COLO829 (cell line): ENCODE data around the gene HIVEP3.

Source experiments
- DNase-seq: peaks from one replicate; pipeline ENCODE4 v3.0.0; 2012; ENCODE audit warnings: low spot score

HIVEP3 gene

DNA sequence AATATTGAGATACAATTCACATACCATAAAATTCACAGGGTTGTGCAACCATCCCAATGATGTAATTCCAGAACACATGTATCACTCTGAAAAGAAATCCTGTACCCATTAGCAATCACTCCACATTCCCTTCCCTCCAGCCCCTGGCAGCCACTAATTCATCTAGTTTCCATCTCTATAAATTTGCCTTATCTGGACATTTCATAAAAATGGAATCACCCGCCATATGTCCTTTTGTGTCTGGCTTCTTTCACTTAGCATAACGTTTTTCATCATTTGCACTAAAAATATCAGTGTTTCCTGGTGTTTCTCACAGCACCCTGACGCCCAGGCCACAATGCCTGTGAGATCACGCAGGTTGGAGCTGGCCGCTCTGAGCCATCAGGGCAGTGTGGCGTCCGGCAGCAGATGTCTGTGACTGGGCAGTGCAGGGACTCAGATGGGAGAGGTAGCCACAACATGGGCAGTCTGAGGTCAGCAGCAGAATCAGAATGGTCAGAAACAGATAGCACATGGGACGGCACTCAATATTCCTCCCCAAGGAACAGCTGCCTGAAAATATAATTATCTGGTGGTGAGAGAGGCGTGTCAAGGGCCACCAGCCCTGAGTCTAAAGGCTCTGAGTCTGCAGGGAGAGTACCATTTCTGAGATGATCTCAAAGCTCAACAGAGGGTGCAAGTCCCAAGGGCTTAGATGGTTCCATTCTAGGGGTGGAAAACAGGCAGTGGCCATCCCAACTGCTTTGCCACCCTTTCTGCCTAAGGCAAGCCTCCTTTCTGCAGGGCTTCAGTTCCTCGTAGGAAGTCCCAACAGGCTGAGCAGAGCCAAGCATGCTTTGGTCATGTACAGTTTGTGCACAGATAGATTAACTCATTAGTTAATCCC, 304.8 kb downstream of the HIVEP3 start:
- no peak for DNase-seq

DNA sequence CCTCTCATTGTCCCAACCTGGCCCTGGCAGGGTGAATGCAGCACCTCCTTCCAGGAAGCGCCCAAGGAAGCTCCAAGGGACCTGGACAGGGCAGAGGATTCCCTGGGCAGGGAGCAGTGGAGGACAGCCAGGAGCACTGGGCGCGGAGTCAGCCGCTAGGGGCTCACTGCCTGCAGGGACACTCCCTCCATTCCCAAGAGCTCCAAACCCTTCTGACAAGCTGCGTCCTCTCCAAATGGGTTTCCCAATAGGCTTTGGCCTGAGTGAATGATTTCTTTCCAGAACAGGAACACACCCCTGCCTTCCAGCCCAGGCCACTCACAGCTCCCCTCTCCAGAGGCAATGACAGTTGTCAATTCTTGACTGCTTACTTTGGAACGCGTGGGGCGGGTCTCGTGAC, 305.8 kb downstream of the HIVEP3 start:
- no peak for DNase-seq

DNA sequence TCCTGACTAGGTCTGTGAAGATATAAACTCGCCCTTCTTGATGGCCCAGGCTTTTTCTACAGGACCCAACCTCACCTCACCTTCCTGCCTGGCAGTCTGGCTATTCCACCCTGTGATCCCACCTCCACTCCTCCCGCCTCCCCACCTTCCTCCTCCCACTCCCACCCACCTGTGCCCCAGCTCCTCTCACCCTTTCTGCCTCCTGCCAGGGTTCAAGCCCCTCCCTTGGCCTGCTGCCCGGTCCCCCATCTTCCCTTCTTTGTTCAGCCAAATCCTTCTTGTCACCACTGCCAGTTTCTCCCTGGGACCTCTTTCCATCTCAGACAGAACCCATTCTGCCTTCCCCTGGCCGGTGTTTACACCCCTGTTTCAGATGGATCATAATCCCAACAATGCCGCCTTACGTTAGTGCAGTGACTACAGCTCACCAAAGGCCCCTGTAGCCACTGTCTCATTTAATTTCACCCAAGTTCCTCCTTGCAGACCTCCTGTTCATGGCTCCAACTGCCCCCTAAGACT, 306.7 kb downstream of the HIVEP3 start:
- no peak for DNase-seq

DNA sequence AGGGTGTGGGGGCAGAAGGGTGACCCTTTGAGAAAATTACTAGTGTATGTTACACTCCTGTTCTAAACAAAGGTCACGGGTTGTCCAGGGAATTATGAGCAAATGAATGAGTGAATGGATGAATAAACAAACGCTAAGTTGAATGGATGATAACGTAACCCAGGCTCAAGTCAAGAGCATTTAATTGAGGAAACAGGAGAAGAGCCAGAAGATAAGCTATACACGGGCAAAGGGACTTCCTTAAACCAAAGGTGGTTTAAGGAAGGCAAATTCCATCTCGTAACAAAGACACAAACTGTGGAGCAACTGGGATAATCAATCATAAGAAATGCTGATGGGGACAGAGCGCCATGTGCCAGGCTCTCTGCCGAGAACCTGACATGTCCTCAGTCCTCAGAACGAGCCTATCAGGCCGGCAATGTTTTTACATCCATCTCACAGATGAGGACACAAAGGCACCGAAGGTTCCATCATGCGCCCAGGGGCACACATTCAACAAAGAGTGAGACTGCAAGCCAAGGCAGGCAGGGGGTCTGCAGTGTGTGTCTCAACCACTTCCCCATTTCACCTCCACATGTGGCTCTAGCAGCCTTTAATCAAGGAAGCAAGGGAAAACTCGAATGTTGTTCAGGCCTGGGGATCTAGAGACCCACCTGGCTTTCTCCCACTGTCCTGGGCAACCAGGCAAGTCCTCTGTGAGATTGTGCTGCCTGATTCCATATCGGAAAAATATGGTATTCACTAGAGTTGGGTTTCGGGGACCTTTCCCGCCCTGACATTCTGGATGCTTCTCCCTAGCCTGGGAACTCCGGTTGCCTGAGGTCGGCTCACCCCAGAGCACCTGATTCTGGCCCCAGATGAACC, 307.4 kb downstream of the HIVEP3 start:
- no peak for DNase-seq

DNA sequence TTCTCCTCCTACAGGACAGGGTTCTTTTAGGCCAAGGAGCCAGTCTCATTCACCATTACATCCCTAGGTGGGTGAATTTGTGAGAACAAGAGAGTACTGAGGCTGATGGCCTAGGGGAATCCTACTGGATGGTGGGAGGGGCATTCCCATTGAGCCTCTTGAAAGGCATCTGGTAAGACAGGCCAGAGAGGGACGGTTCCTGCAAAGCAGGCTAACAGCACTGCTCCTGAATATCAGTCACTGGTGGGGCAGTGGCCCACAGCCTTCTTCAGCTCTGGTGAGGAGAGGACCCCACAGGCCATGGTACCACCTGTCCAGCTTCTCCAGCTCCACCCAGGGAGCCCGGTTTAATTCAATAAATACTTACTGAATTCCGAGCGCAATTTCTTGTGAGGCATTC, 308.4 kb downstream of the HIVEP3 start:
- DNase-seq: no peak

DNA sequence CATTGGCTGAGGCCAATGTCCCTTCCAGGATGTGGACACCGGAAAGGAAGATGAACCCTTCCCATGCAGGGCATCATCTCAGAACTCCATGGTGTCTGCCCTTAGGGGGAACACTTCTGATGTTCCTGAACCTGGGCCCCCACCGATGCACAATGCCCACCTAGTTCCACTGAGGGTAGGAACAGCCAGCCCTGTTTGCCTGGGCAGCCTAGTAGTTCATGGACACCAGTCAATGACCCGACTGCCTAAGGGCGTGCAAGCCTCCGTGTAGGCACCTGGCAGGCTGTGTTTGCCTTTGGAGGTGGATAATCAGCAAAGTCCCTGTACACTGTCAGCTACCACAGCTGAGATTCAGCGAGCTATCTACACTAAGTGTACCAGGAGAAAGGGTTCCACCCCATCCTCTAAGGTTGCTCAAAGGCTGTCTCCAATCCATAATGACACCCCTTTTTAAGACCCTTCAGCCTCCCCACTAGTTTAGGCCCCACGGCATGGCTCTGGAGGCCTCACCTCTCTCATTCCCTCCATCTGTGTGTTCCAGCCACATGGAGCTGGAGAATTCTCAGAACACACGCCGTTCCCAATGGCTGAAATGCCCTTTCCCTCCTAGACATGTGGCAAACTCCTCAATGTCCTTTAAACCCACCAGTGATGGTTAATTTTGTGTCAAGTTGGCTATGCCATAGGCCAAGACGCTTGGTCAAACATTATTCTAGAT, 309.4 kb downstream of the HIVEP3 start:
- DNase-seq: no peak

DNA sequence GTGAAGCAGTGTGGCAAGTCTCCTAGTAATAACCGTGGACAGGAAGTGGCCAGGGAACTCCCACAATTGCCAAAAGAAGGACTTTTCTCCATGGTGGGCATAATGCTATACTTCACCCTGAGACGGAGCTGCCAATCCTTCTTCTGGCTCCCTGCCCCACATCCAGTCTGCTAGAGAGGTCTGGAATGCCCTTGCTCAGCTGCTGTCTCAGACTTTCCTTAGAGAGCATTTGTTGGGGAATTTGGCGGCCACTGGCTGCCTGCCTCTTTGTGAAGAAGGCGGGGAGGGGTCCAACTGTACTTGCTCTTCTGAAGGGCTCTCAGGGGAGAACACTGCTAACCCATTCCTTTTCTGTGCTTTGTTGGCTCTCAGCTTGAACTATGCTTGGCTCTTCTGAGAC, 310.5 kb downstream of the HIVEP3 start:
- no peak for DNase-seq

DNA sequence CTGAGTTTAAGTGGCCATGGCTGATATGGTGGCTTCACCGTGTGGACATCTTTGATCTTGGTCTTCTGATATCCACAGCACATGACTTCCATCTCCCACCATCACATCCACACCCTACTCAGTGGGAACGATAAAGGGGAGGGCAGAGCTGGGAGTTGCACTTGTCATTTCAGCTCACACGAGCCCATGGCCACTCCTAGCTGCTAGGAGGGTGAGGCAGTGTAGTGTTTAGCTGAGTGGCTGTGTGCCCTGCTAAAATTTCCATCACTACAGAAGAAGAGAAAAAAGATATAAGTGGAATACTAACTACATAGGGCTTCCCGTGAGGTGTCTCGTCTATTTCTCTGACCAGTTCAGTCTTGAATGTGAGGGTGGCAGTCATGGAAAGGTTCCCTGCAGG, 310.9 kb downstream of the HIVEP3 start:
- no peak for DNase-seq

DNA sequence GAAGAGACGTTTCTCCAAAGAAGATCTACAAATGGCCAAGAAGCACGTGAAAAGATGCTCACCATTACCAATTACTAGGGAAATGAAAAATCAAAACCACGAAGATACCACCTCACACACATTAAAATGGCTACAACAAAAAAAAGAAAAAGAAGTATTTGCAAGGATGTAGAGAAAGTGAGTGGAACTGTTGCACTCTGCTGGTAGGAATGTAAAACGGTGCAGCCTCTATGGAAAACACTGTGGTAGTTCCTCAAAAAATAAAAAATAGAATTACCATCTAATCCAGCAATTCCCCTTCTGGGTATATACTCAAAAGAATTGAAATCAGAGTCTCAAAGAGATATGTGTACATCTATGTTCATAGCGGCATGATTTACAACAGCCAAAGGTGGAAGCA, 318.8 kb downstream of the HIVEP3 start:
- DNase-seq: no peak

DNA sequence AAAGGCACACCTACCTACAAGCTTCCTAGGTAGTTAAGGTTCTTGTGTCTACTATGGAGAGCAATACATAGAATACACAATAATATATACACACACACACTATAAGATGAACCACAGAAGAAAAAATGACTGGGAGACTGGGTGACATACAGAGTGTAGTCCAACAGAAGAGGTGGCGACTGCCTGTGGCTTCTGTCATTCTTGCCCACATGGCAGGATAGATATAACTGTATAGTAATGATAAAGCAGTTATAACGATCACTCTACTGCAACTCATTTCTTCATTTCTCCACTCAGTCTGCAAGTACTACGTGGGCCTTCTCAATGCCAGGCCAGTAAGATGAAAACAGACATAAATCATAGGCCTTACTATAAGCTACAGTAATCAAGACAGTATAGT, 320.4 kb downstream of the HIVEP3 start:
- no peak for DNase-seq

DNA sequence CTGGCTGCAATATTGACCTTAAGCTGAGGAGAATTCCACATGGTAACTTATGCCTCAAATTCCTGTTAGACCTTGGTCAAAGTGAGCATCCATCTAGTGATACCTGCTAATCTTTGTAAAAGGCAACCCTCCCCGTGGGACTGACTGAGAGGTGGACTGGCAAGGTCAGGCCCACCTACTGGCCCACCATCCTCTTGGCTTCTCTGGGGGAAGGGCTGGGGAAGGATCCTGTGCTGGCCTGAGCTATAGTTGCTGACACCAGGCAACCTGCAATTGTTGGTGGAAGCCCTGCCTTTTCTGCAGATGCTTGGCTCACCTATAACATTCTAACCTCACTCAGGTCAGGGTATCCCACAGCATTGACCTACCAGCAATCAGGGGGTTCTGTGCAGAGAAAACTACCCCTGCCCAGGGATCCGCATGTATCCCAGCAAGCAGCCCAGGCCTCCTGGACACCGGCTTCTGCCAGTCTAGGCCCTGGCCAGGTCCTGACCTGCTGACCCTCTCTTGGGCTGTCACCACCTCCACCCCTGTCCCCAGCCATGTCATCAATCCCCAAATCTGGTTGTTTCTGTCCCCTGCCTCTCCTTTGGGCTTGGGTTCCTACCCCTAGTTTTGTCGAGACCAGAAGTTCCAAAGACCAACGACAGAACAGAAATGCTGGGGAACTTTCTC, 326.1 kb downstream of the HIVEP3 start:
- DNase-seq: no peak

DNA sequence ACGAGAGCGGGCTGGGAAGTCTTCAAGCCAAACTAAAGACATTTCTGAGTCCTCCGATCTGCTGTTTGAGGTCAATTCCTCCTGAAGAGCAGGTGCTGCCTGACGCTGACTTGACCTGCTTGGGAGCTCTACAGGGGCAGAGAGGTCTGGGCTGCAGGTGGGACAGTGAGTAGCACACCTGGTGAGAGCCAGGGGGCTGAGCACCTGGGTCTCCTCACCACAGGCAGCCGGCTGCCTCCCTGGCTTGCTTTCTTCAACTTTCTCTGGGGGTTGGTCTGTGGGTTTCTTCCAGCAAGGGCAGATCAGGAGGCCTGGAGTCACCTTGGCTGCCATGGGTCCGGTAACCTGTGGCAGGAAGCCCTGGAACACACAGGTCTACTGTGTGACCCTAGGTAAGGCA, 326.8 kb downstream of the HIVEP3 start:
- no peak for DNase-seq

DNA sequence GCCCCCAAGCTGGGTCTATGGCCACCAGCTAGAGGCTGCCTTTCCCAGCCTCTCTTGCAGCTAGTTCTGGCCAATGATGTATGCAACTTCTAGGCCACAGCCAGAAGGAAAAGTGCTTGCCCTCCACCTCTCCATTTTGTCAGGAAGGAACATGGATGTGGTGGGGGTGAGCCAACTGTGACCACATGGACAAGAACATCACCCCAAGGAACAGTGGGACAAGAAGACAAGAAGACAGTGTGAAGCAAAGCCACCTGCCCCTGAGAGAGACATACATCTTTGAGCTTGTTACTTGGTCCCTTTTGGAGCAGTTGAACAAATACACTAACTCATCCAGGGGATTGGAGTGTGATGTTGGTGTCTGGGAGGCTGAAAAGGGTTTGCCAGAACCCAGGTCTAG, 328.4 kb downstream of the HIVEP3 start:
- DNase-seq: no peak

DNA sequence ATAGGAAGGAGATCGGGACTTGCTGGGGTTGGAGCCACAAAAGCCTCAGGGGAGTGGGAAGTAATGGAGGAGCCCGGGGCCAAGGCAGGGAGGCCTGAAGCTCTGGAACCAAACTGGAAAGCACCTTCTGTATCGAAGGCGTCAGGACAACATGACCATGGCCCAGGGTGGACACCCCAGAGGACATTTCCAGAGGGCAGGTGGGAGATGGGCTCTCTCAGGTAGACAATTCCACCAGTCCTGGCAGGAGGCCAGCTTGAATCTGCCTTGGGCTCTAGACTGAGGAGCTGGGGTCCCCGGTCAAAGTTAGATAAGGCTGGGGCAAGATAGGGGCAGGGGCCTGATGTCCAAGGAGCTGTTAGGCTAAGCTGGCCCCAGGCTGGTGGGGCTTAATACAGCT, 329.3 kb downstream of the HIVEP3 start:
- no peak for DNase-seq

DNA sequence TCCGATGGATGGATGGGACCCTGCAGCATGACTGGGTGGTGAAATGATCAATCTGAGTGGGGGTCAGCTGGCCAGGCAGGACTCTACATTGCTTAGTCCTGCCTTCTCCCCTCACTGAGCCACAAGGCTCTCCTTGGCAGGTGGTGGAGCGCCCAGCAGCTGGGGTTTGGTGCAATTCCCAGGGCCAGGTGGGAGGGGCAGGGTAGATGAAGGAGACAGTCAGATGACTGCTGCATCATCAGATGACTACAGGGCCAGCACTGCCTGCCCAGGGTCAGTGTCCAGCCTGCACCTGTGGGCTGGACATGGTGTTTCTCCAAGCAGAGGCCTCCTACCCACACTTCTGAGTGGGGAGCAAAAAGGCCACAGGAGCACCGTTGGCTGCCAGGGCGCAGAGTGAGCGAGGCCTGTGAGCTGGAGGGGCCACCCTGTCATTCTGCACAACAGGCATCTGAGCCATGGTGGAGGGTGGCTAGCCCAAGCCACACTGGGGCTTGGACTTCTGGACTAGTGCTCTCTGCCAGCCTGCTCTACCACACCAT, 330.3 kb downstream of the HIVEP3 start:
- no peak for DNase-seq

DNA sequence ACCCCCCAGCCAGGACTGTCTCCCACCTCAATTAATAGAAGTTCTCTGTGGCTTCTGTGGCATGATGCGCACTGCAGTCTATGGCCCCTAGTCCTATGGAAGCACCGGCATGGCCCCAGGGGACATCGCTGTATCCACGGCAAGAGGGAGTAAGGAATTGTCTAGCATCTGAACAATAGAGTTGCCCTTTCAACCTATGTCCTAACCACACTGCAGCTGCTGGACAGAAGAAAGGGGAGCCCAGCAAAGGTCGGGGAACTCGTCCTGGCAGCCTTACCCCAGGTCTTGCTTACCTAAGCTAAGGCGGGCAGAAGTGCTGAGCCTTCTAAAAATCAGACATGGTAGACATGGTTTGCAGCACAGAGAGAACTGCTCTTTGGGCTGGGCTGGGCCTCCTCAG, 330.9 kb downstream of the HIVEP3 start:
- DNase-seq: no peak

DNA sequence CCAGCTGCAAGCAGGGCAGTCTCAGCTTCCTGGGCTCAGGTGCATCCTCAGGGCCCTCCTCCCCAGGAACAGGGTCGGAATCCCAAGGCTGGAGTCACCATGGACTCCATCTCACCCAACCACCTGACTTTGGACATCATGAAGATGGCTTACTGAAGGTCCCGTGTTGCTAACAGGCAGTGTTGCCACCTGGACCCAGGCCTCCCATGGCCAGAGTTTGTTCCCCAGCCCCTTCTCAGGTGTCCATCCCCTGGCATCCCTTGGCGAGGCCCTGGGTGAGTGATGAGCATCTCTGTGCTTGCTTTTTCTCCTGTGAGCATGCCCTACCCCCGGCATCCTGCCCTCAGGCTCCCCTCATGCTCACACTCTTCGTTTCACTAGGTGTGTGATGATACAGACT, 332.5 kb downstream of the HIVEP3 start:
- DNase-seq: no peak

DNA sequence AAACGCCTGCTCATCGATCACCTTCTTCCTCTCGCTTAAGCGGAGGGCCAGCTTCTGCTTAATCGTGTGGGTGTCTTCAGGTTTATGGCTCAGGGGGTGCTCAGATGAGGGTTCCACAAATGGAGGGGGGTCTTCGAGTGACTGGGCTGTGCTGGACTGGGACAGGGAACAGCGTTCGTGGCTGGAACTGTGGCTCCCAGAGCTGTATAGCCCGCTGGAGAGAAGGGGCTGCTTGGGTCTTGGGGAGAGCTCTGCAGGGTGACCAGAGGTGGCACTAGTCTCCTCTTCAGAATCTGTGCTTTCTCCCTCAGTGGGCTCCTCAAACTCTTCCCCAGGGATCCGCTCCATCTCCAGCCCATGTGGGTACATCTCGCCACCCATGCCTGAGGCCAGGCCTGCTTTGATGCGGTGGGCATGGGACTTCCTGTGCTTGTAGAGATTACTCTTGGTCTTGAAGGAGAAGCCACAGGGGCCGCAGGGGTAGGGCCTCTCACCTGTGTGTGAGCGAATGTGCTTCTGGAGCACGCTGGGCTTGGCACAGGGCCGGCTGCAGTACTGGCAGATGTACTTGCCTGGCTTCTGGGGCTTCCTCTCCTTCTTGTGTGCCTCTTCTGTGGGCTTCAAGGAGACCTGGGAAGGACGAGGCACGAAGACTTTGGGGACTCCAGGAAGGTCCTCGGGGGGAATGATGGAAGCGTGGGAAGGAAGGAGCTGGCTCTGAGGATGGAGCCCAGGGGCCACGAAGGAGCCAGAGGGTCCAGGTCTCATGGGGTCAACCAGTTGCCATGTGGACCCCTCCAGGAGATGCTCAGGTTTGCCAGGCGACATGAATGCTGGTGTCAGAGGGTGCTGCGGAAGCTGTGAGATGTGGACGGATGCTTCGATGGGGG, 334.8 kb downstream of the HIVEP3 start:
- no peak for DNase-seq

DNA sequence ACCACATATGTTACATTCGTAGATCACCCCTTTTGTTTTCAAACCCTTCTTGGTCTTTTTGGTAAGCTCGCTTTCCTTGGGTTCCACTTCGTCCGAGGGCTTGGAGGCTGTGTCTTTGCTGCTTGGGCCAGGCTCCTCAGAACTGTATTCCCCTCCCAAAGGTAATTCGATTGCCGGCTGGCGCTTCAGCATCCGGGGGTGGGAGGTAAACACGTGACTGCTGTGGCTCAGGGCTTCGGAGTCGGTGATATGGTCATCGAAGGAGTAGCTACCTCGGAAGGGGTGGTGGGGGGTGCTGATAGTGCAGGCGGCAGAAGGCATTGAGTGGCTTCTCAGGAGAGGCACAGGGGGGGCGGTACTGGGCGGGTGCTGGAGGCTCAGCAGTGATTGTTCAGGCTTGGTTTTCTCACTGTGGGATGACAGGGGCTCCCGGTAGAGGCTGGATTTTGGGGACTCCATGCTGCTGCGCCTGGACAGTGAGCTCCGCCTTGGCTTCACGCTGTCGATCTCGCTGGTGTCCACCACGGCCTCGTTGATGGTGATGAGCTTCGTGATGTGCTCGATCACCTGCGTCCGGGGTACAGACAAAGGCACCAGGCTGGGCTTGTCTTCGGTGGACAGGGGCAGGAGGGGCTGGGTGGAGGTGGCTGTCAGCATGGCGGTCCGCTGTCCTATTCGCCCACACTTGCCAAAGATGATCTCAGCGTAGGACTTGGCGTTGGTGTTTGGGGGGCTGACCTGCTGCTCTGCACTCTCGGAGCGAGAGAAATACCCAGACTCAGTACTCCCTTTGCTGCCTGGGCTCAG, 335.7 kb downstream of the HIVEP3 start:
- DNase-seq: no peak

DNA sequence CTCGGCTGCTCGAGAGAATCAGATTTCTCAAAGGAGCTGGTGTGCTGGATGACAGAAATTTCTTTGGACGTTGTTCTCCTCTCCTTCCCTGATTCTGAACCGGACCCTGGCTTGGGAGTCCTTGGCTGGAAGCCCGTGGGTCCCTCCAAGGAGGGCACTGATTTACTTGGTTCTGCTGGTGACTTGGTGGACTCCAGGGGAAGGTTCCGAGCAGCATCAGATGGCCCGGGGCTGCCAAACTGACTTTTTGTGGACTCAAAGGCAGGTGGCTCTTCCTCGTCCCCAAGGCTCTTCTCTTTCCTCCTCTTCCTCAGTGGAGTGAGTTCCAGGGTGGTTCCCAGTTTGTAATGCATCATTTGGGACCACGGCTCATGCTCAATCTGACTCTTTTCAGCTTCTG, 336.4 kb downstream of the HIVEP3 start:
- DNase-seq: no peak
